GM12891 (cell line): ENCODE measurements around the gene CUL1.

ENCODE experiments used
- POLR2AphosphoS5 ChIP-seq: IDR thresholded peaks from 2 replicates; pipeline ENCODE4 v1.6.1; 2011; ENCODE audit warnings: low read depth, low read length, control low read depth
- SPI1 ChIP-seq: IDR thresholded peaks from 2 replicates; pipeline ENCODE4 v1.6.1; 2011; ENCODE audit warnings: low read depth, low read length, control low read depth
- TAF1 ChIP-seq: IDR thresholded peaks from 2 replicates; pipeline ENCODE4 v1.6.1; 2011; ENCODE audit warnings: low read depth, low read length, control low read depth

GRCh38 chr7:148670374-148670773 is 28.3 kb upstream of the CUL1 start:
- TF ChIP-seq TAF1 (no peak), POLR2AphosphoS5 (no peak), SPI1 (no peak)
